DND-41 (cell line): ENCODE data around the gene PARN.

Experiments used
- ATAC-seq: fragments of 200-7000 bp; cut with Tn5 transposase; 3 replicates; pipeline ENCODE4 v1.9.1; 2021; ENCODE audit warnings: low read depth; ENCODE audit not compliant: insufficient read depth
- DNase-seq: peaks from one replicate; pipeline ENCODE4 v3.0.0-alpha.2; 2020
- H2AFZ ChIP-seq: 2 replicates; pipeline ENCODE4 v1.6.0; 2012; ENCODE audit warnings: low read depth, low read length
- H3K27ac ChIP-seq: 2 replicates; pipeline ENCODE4 v1.5.1; 2012; ENCODE audit warnings: low read length, inconsistent platforms
- H3K27me3 ChIP-seq: fragments of 200-600 bp; sonication (generic); 2 replicates; pipeline ENCODE4 v1.6.0; 2012; ENCODE audit warnings: low read length, mild to moderate bottlenecking, inconsistent platforms; ENCODE audit not compliant: insufficient read depth, poor library complexity
- H3K36me3 ChIP-seq: 2 replicates; pipeline ENCODE4 v1.5.1; 2012; ENCODE audit warnings: low read length, inconsistent platforms; ENCODE audit not compliant: insufficient read depth
- H3K4me1 ChIP-seq: 2 replicates; pipeline ENCODE4 v1.5.1; 2012; ENCODE audit warnings: mild to moderate bottlenecking, low read length; ENCODE audit not compliant: insufficient read depth
- H3K4me2 ChIP-seq: 2 replicates; pipeline ENCODE4 v1.6.0; 2012; ENCODE audit warnings: mild to moderate bottlenecking, moderate library complexity, low read length, inconsistent platforms; ENCODE audit not compliant: insufficient read depth
- H3K4me3 ChIP-seq, 2 experiments: fragments of 200-600 bp in 1 of 2; shearing (Covaris generic) in 1 of 2; 2 replicates each; pipeline ENCODE4 v1.5.1; 2012 to 2016; ENCODE audit warnings: inconsistent platforms in 2 of 2, low read length in 2 of 2, mild to moderate bottlenecking in 2 of 2, low read depth in 1 of 2, moderate library complexity in 1 of 2
- H3K79me2 ChIP-seq: 2 replicates; pipeline ENCODE4 v1.6.0; 2012; ENCODE audit warnings: low read length, inconsistent platforms; ENCODE audit not compliant: insufficient read depth
- H3K9ac ChIP-seq: 2 replicates; pipeline ENCODE4 v1.6.0; 2012; ENCODE audit warnings: low read depth, mild to moderate bottlenecking, inconsistent platforms, low read length, moderate library complexity
- H3K9me3 ChIP-seq: 2 replicates; pipeline ENCODE4 v1.5.1; 2012; ENCODE audit warnings: low read length, moderate library complexity, mild to moderate bottlenecking, inconsistent platforms; ENCODE audit not compliant: insufficient read depth, severe bottlenecking
- H4K20me1 ChIP-seq: 2 replicates; pipeline ENCODE4 v1.6.0; 2012; ENCODE audit warnings: low read length; ENCODE audit not compliant: insufficient read depth
- EZH2 ChIP-seq: IDR thresholded peaks from 3 replicates; pipeline ENCODE4 v1.6.1; 2012; ENCODE audit warnings: borderline replicate concordance, low read depth, mild to moderate bottlenecking, moderate library complexity, low read length, inconsistent platforms; ENCODE audit not compliant: severe bottlenecking
- TF ChIP-seq, protein P1 (sequence below): IDR thresholded peaks from 2 replicates; pipeline ENCODE4 v1.5.1; 2012; ENCODE audit warnings: borderline replicate concordance, low read length, moderate library complexity, mild to moderate bottlenecking; ENCODE audit not compliant: poor library complexity, severe bottlenecking; ENCODE audit errors: extremely low read depth

Gene PARN

DNA sequence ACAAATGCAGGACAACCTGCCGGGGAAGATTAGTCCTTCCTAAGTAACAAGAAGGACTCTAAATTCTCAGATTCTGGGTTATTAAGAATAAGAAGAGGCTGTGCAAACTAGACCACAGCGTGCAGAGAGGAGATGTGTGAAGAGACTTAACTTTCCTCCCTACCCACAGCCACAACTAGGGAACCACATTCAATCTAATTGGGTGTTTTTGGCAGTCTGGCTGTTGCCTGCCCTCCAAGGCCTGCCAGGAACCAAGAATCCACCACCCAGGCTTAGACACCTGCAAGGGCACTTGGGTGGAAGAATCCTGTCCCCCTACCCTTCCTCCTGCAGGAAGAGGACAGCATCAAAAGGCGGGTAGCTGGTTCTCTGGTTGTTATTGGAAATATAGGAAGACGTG is 202.0 kb downstream of the PARN start:
- no peak overlapping the region for H3K4me2 ChIP-seq
- TF ChIP-seq EZH2, result no peak
- TF ChIP-seq, protein P1, sequence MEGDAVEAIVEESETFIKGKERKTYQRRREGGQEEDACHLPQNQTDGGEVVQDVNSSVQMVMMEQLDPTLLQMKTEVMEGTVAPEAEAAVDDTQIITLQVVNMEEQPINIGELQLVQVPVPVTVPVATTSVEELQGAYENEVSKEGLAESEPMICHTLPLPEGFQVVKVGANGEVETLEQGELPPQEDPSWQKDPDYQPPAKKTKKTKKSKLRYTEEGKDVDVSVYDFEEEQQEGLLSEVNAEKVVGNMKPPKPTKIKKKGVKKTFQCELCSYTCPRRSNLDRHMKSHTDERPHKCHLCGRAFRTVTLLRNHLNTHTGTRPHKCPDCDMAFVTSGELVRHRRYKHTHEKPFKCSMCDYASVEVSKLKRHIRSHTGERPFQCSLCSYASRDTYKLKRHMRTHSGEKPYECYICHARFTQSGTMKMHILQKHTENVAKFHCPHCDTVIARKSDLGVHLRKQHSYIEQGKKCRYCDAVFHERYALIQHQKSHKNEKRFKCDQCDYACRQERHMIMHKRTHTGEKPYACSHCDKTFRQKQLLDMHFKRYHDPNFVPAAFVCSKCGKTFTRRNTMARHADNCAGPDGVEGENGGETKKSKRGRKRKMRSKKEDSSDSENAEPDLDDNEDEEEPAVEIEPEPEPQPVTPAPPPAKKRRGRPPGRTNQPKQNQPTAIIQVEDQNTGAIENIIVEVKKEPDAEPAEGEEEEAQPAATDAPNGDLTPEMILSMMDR, result no peak
- no peak overlapping the region for H2AFZ ChIP-seq
- peak; percentile 58; the same call in 1 of the 3 replicates for ATAC-seq
- H4K20me1 ChIP-seq, result no peaks in the 10 kb centered on the region
- no peak overlapping the region for H3K4me3 ChIP-seq
- no peaks in the 10 kb centered on the region for H3K9me3 ChIP-seq
- no peak overlapping the region for H3K9ac ChIP-seq
- H3K27ac ChIP-seq, result no peak overlapping the region
- H3K36me3 ChIP-seq, result peaks cover 3% of the 10 kb centered on the region; the same call in 1 of the 2 replicates
- DNase-seq, result no peak
- H3K27me3 ChIP-seq, result no peaks in the 10 kb centered on the region
- no peaks in the 10 kb centered on the region for H3K4me1 ChIP-seq
- no peaks in the 10 kb centered on the region for H3K79me2 ChIP-seq

GRCh38 chr16:14427371-14427948 is 202.6 kb downstream of the PARN start:
- TF ChIP-seq, protein P1, result no peak
- TF ChIP-seq EZH2, result no peak
- H3K27me3 ChIP-seq, result no peaks in the 10 kb centered on the region
- no peaks in the 10 kb centered on the region for H4K20me1 ChIP-seq
- DNase-seq (no peak), ATAC-seq (no peak)
- no peaks in the 10 kb centered on the region for H3K9me3 ChIP-seq
- no peak overlapping the region for H2AFZ ChIP-seq
- no peaks in the 10 kb centered on the region for H3K79me2 ChIP-seq
- H3K4me2 ChIP-seq, result no peak overlapping the region
- peaks cover 3% of the 10 kb centered on the region; the same call in 1 of the 2 replicates for H3K36me3 ChIP-seq
- no peaks in the 10 kb centered on the region for H3K4me1 ChIP-seq
- H3K4me3 ChIP-seq, result no peak overlapping the region
- no peak overlapping the region for H3K27ac ChIP-seq
- H3K9ac ChIP-seq, result no peak overlapping the region

DNA sequence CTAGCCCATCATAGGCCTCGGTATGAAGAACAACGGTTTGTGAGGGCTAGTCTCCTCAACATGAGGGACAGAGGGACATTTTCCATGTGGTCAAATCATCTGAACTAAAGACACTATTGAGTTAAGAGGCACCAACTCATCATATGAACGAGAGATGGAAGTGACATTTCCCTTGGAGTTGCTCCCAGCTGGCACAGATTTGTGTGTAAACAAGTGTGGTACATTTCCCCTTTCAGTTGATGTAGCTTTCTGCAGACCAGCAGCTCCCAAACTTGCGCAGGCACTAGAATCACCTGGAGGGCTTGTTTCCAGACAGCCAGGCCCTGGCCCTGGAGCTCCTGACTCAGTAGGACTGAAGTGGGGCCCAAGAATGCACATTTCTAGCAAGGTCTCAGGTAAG is 205.5 kb downstream of the PARN start:
- Histone ChIP-seq H3K27ac (no peak overlapping the region), H3K4me3 (no peak overlapping the region), H3K27me3 (no peaks in the 10 kb centered on the region), H3K79me2 (no peaks in the 10 kb centered on the region), H3K4me2 (no peak overlapping the region), H2AFZ (no peak overlapping the region), H3K9ac (no peak overlapping the region), H3K36me3 (no peaks in the 10 kb centered on the region), H3K4me1 (no peaks in the 10 kb centered on the region), H3K9me3 (no peaks in the 10 kb centered on the region), H4K20me1 (no peaks in the 10 kb centered on the region)
- no peak for TF ChIP-seq EZH2
- TF ChIP-seq, protein P1, result no peak
- ATAC-seq, result no peak
- DNase-seq, result no peak

DNA sequence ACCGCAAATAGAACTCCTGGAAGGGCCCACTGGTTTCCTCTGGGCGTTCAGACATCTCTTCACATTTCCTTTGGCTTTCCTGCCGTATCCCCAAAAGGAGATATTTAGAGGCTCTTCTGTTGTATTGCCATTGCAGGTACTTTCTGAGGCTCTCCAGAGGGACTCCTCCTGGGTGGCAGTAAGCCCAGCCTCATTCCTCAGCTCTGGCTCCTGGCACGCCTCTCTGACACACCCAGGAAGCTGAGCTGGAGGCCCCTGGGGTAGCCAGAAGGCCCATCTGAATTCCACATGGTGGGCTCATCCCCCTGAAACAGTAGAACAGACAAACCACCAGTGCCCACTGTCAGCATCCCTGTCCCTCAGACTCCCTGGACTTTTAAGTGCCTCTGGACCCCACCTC is 206.7 kb downstream of the PARN start:
- ATAC-seq (no peak), DNase-seq (no peak)
- Histone ChIP-seq H3K27me3 (no peaks in the 10 kb centered on the region), H2AFZ (no peak overlapping the region), H3K4me3 (no peak overlapping the region), H3K9ac (no peak overlapping the region), H3K27ac (no peak overlapping the region), H3K4me1 (no peaks in the 10 kb centered on the region), H3K4me2 (no peak overlapping the region), H4K20me1 (no peaks in the 10 kb centered on the region), H3K36me3 (no peaks in the 10 kb centered on the region), H3K9me3 (no peaks in the 10 kb centered on the region), H3K79me2 (no peaks in the 10 kb centered on the region)
- no peak for TF ChIP-seq EZH2
- TF ChIP-seq, protein P1, result no peak
